ENCODE results near the gene KLF7.

- TF ChIP-seq POLR2A (IDR thresholded peaks at IDR 0.05) (no peak), CTCF (IDR thresholded peaks at IDR 0.05) (no peak), EP300 (IDR thresholded peaks at IDR 0.05) (no peak)
Measured at GRCh38 chr2:207032490-207032889, 133.3 kb downstream of the KLF7 start.
